Measurements from ENCODE around the gene PARD3B.

Gene PARD3B

DNA sequence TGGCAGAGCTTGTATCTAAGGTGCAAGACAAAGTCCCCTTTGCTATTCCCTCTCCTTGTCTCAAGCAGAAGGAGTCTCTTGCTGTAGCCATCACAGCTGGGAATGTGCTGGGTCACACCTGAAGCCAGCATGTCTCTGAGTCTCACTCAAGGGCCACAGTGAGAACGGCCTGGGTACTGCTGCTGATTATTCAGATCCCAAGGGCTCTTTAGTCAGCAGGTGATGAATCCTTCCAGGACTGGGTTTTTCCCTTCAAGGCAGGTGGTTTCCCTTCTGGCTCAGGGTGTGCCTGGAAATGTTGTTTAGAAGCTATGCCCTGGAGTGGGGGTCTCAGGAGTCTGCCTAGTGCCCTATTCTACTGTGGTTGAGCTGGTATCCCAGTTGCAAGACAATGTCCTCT, 356.3 kb downstream of the PARD3B start:
- TF ChIP-seq, protein P1, sequence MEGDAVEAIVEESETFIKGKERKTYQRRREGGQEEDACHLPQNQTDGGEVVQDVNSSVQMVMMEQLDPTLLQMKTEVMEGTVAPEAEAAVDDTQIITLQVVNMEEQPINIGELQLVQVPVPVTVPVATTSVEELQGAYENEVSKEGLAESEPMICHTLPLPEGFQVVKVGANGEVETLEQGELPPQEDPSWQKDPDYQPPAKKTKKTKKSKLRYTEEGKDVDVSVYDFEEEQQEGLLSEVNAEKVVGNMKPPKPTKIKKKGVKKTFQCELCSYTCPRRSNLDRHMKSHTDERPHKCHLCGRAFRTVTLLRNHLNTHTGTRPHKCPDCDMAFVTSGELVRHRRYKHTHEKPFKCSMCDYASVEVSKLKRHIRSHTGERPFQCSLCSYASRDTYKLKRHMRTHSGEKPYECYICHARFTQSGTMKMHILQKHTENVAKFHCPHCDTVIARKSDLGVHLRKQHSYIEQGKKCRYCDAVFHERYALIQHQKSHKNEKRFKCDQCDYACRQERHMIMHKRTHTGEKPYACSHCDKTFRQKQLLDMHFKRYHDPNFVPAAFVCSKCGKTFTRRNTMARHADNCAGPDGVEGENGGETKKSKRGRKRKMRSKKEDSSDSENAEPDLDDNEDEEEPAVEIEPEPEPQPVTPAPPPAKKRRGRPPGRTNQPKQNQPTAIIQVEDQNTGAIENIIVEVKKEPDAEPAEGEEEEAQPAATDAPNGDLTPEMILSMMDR (IDR thresholded peaks at IDR 0.05; ENCODE audit: borderline replicate concordance, control extremely low read depth, extremely low read depth, insufficient read depth, missing control alignments): no peak
- DNase-seq (ENCODE audit: low spot score): no peak
- in situ Hi-C loops (cut with MboI; ENCODE audit: low sequenced_read_pairs, unreplicated experiment): no loop called here

DNA sequence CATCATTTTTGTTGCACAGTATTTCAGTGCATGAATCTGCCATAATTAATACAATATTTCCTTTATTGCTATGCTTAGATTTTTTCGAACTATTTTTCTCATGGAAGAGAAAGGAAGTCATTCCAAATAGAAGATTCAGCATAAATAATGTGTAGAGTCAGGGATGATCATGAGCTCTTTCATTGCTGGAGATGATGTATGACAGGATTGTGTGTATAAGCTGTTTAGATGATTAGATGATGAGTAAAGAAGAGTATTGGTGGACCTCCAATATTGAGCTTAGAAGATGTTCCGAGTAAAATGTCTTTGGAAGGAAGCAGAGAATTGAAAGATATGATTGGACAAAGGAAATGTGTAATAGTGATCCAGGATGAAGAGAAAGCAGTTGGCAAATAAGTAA, 364.5 kb downstream of the PARD3B start:
- DNase-seq (ENCODE audit: low spot score): no peak
- TF ChIP-seq, protein P1 (IDR thresholded peaks at IDR 0.05; ENCODE audit: borderline replicate concordance, control extremely low read depth, extremely low read depth, insufficient read depth, missing control alignments): no peak
- in situ Hi-C loops (cut with MboI; ENCODE audit: low sequenced_read_pairs, unreplicated experiment): no loop called here

DNA sequence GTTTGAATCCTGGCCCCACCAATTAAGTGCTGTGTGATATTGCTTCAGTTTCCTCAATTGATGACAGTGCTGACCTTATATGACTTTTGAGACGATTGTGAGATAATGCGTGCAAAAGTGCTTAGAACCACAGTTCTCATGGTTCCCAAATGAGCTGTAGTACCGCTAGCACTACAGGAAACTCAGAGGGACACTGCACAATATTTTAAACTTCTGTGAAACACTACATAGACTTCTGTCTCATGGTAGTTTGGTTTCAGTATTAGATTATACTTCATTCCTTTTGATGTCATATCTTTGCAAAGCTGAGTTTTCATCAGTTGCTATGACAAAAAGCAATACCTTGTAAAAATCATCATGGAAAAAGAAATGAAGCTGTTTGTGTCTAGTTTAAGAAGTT, 368.0 kb downstream of the PARD3B start:
- DNase-seq (ENCODE audit: low spot score): no peak
- TF ChIP-seq, protein P1 (IDR thresholded peaks at IDR 0.05; ENCODE audit: borderline replicate concordance, control extremely low read depth, extremely low read depth, insufficient read depth, missing control alignments): no peak
- in situ Hi-C loops (cut with MboI; ENCODE audit: low sequenced_read_pairs, unreplicated experiment): no loop called here

DNA sequence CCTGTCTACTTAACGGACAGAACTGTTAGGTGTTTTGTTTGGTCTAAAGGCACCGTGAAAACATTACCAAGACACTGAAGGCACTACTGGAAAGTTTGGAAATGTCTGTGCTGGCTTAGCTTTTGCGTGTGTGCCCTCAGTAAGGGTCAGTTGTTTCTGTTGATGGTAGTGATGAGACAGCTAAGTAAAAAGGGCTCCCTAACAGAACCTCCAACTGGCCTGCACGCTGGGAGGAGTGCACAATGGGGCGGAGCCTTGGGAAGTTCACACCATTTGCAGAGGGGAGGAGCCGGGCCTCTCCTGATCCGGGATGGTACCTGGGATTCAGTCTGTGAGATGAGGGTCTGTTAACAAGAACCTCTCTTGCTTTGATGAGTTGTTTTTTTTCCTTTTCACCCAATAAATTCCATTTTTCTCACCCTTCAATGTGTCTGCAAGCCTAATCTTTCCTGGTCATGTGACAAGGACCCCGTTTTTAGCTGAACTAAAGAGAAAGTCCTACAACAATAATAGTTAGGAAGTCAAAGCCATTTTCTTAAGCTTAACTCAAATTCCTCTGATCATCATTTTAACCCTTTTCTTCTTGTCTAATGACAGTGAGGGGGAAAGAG, 368.7 kb downstream of the PARD3B start:
- TF ChIP-seq, protein P1 (IDR thresholded peaks at IDR 0.05; ENCODE audit: borderline replicate concordance, control extremely low read depth, extremely low read depth, insufficient read depth, missing control alignments): no peak
- in situ Hi-C loops (cut with MboI; ENCODE audit: low sequenced_read_pairs, unreplicated experiment): no loop called here
- no peak for DNase-seq (ENCODE audit: low spot score)

- DNase-seq (ENCODE audit: low spot score): no peak
- in situ Hi-C loops (cut with MboI; ENCODE audit: low sequenced_read_pairs, unreplicated experiment): no loop called here
- TF ChIP-seq, protein P1 (IDR thresholded peaks at IDR 0.05; ENCODE audit: borderline replicate concordance, control extremely low read depth, extremely low read depth, insufficient read depth, missing control alignments): no peak
These were observed 369.4 kb downstream of the PARD3B start for GRCh38 chr2:204914708-204915107.

DNA sequence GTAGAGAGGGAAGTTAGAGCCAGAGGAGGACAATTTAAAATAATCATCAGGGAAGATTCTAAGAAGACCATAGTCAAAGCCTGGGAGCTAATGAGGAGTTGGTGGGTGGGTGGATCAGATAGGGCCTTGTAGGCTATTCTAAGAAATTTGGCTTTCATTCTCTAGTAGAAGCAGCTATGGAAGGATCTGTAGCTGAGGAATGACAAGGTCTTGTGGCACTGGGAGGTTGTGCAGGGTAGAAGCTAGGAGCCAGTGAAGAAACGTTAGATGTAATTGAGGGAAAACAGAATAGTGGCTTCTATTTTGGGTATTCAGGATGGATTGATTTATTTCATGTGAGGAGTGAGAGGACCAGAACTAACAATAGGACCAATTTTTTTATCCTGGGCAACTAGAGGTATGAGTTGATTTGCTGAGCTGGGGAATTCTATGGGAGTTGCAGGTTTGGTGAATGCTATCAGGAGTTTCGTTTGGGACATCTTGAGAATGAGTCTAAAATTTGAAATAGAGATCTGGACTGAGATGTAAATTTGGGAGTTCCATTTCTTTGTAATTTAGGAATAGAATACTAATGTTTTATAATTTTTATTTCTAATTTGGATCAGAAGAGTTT, 371.9 kb downstream of the PARD3B start:
- in situ Hi-C loops (cut with MboI; ENCODE audit: low sequenced_read_pairs, unreplicated experiment): no loop called here
- no peak for DNase-seq (ENCODE audit: low spot score)
- TF ChIP-seq, protein P1 (IDR thresholded peaks at IDR 0.05; ENCODE audit: borderline replicate concordance, control extremely low read depth, extremely low read depth, insufficient read depth, missing control alignments): no peak

Data from GM13976 (cell line).